ENCODE results near the gene SLC25A31.

DNA sequence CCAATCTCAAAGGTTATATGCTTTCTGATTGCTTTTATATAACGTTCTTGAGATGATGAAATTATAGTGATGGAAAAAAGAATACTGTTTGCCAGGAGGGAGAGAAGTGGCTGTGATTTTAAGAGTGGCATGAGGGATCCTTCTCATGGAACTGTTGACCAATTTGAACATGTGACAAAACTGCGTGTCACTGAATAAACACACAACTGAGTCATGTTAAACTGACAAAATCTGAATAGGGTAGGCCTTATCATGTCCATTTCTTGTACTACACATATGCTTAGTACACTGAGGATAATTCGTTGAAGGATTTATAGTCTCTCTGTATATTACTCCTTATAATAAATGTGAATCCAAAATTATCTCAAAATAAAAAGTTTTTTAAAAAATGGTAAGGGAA lies 29.7 kb downstream of the SLC25A31 start:
- TF ChIP-seq, protein P1, sequence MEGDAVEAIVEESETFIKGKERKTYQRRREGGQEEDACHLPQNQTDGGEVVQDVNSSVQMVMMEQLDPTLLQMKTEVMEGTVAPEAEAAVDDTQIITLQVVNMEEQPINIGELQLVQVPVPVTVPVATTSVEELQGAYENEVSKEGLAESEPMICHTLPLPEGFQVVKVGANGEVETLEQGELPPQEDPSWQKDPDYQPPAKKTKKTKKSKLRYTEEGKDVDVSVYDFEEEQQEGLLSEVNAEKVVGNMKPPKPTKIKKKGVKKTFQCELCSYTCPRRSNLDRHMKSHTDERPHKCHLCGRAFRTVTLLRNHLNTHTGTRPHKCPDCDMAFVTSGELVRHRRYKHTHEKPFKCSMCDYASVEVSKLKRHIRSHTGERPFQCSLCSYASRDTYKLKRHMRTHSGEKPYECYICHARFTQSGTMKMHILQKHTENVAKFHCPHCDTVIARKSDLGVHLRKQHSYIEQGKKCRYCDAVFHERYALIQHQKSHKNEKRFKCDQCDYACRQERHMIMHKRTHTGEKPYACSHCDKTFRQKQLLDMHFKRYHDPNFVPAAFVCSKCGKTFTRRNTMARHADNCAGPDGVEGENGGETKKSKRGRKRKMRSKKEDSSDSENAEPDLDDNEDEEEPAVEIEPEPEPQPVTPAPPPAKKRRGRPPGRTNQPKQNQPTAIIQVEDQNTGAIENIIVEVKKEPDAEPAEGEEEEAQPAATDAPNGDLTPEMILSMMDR (conservative IDR thresholded peaks at IDR 0.05): no peak
- TF ChIP-seq EZH2 (IDR thresholded peaks at IDR 0.05; ENCODE audit: low read depth): no peak
